H54 (cell line): ENCODE measurements around the gene CACNA1C.

ENCODE experiments used
- DNase-seq: peaks from one replicate; pipeline ENCODE4 v3.0.0; 2011; ENCODE audit warnings: low spot score, mixed read lengths; ENCODE audit not compliant: insufficient read length
- FAIRE-seq: peaks from 3 replicates; lab custom pipeline; 2011; peaks lifted over from hg19 to GRCh38; lab: Jason Lieb, UNC
- POLR2A ChIP-seq: IDR thresholded peaks from 2 replicates; pipeline ENCODE4 v1.6.1; 2011; ENCODE audit warnings: low read depth, mild to moderate bottlenecking, low read length

CACNA1C gene

DNA sequence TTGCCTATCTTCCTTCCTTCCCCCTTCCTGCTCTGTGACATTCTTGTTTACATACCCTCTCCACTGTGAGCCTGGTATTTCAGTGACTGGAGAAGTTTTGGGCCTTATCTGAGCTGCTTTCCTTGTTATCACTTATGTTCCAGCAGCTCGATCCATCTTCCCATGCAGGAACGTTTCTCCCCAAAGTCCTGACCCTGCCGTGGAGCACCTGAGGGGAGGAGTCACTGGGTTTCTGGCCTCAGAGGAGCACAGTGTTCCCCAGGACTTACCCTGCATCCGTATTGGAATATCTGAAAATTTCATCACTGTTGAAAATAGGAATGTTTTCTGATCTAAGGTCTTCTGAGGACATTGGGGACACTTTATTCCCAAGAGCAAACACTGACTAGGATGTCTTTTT, 141.8 kb downstream of the CACNA1C start:
- no peak for FAIRE-seq
- DNase-seq: no peak
- TF ChIP-seq POLR2A: no peak

- DNase-seq (no peak), FAIRE-seq (no peak)
- TF ChIP-seq POLR2A: no peak
Observed at GRCh38 chr12:2195085-2195484, 142.3 kb downstream of the CACNA1C start.

- peak; percentile 69 for FAIRE-seq
- no peak for TF ChIP-seq POLR2A
- DNase-seq: peak; percentile 79
Observed at GRCh38 chr12:2198005-2198501, 145.3 kb downstream of the CACNA1C start.

- no peak for FAIRE-seq
- no peak for DNase-seq
- TF ChIP-seq POLR2A: no peak
Observed at GRCh38 chr12:2198542-2198941, 145.8 kb downstream of the CACNA1C start.

- FAIRE-seq: no peak
Observed at GRCh38 chr12:2205996-2206395, 153.2 kb downstream of the CACNA1C start.

DNA sequence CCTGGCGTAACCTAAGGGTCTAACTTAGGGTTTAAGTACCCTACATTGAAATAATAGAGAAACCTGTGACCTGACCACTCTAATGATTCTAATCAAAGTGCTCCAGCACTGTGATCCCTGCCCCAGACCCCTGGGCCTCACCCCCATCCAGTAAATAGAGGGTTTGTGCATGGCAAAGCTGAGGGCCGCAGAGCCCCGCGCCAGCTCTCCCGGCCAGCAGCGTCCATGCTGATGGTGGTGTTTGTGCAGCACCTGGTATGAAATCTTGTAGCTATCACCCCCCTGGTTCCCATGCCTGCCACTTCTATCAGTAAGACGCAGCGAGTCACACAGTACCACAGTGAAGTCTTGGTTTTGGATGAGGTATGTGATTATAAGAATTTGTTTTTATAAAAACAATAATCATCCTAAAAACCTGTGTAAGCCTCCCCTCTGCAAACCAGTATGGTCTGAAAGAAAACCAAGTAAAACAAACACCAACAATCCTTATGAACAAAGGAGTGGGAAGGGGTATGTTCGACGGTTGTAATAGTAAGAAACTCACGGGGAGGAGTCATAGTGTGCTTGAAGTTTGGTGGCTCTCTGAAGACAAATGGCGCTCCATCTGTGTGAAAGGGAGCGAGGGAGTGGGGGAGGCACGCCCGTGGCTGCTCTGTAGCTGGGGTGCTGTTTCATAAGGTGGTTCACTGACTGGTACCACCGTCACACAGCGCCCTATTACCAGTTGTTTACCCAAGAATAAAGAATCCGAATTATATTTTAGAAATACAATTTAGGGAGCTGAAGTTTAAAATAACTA, 156.2 kb downstream of the CACNA1C start:
- FAIRE-seq: no peak
- no peak for DNase-seq
- no peak for TF ChIP-seq POLR2A

More at GRCh38 chr12:2205996-2206395, 153.2 kb downstream of the CACNA1C start:
- no peak for TF ChIP-seq POLR2A
- no peak for DNase-seq

- FAIRE-seq: no peak
- DNase-seq: no peak
- no peak for TF ChIP-seq POLR2A
Observed at GRCh38 chr12:2211119-2211518, 158.3 kb downstream of the CACNA1C start.

GRCh38 chr12:2212537-2212936, 159.8 kb downstream of the CACNA1C start:
- DNase-seq: no peak
- no peak for FAIRE-seq
- TF ChIP-seq POLR2A: no peak

GRCh38 chr12:2212971-2213869, 160.4 kb downstream of the CACNA1C start:
- TF ChIP-seq POLR2A: no peak
- FAIRE-seq: no peak
- no peak for DNase-seq

- DNase-seq (no peak), FAIRE-seq (no peak)
- TF ChIP-seq POLR2A: no peak
Observed at GRCh38 chr12:2214411-2214810, 161.6 kb downstream of the CACNA1C start.

GRCh38 chr12:2215709-2216560, 163.1 kb downstream of the CACNA1C start:
- FAIRE-seq (no peak), DNase-seq (no peak)
- TF ChIP-seq POLR2A: no peak

- no peak for TF ChIP-seq POLR2A
- FAIRE-seq (no peak), DNase-seq (no peak)
Observed at GRCh38 chr12:2218706-2219105, 165.9 kb downstream of the CACNA1C start.

GRCh38 chr12:2221030-2221621, 168.3 kb downstream of the CACNA1C start:
- TF ChIP-seq POLR2A: no peak
- no peak for DNase-seq
- no peak for FAIRE-seq
